ENCODE data around the gene SH3RF2.
"Not testable (repeated sequence)": the region's sequence is repeated elsewhere in the genome, so short reads cannot be mapped to it uniquely, and the experiment has no call there.

The SH3RF2 gene

DNA sequence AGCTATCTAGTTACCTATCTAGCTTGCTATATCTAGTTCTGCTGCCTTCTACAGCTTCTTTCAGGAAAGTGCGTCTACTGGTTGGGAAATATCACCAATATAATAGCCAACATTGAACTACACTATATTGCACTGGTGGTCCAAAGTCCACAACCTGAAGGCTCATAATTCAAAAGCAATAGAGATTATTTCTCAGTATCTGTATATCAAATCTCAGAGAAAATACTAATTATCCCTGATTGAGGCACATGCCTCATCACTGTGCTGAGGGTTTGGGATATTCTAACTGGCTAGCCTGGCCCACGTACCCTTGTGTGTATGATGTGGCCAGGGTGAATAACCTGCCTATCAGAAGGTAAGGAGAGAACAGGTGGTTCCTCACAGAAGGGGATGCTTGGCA, 53.8 kb downstream of the SH3RF2 start:
- Histone ChIP-seq H3K27me3 (ENCODE audit: control insufficient read depth, insufficient read depth, low read length) (no peaks in the 10 kb centered on the region), H3K9ac (ENCODE audit: low read depth, low read length) (no peak overlapping the region), H3K9me3 (ENCODE audit: control insufficient read depth, insufficient read depth, low read length) (no peaks in the 10 kb centered on the region; the same call in 1 of the 2 replicates), H3K4me3 (ENCODE audit: low read depth, low read length) (no peak overlapping the region), H3K4me1 (ENCODE audit: control insufficient read depth, insufficient read depth, low read length) (no peaks in the 10 kb centered on the region), H3K36me3 (ENCODE audit: control insufficient read depth, insufficient read depth, low read length) (no peaks in the 10 kb centered on the region), H3K27ac (ENCODE audit: low read depth, low read length) (no peak overlapping the region)

DNA sequence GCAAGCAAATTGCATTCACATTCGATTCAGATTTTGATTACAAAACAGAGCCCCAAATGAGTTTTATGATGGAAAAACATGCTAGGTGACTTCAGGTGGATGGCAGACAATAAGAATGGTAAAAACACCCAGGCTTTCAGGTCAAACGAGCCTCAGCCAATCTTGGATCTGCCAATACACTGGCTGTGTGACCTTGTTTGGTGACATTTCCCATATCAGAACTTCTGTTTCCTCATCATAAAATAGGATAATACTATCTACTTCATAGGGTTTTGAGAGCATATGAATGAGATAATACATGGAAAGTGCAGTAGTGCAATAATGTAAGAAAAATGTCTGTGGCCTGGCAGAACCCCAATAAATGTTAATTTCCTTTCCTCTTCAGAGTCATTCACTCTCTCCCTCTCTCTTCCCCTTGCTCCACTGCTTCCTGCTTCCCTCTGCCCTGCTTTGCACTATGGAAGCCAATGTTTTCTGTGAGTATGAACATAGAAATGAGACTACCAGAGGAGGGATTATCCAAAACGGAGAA, 54.7 kb downstream of the SH3RF2 start:
- Histone ChIP-seq H3K36me3 (ENCODE audit: control insufficient read depth, insufficient read depth, low read length) (no peaks in the 10 kb centered on the region), H3K4me3 (ENCODE audit: low read depth, low read length) (no peak overlapping the region), H3K27ac (ENCODE audit: low read depth, low read length) (no peak overlapping the region), H3K9ac (ENCODE audit: low read depth, low read length) (no peak overlapping the region), H3K4me1 (ENCODE audit: control insufficient read depth, insufficient read depth, low read length) (no peaks in the 10 kb centered on the region), H3K9me3 (ENCODE audit: control insufficient read depth, insufficient read depth, low read length) (no peaks in the 10 kb centered on the region; the same call in 1 of the 2 replicates), H3K27me3 (ENCODE audit: control insufficient read depth, insufficient read depth, low read length) (no peaks in the 10 kb centered on the region)

DNA sequence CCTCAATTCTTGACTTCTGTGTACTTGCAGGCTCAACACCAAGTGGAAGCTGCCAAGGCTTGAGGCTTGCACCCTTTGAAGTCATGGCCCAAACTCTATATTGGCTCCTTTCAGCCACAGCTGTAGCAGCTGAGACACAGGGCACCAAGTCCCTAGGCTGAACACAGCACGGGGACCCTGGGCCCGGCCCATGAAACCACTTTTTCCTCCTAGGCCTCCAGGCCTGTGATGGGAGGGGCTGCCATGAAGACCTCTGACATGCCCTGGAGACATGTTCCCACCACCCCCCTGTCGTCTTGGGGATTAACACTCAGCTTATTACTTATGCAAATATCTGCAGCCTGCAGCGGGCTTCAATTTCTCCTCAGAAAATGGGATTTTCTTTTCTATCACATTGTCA, 57.2 kb downstream of the SH3RF2 start:
- not testable (repeated sequence) for H3K9me3 ChIP-seq (ENCODE audit: control insufficient read depth, insufficient read depth, low read length); H3K27me3 ChIP-seq (ENCODE audit: control insufficient read depth, insufficient read depth, low read length); H3K27ac ChIP-seq (ENCODE audit: low read depth, low read length); H3K4me3 ChIP-seq (ENCODE audit: low read depth, low read length); H3K9ac ChIP-seq (ENCODE audit: low read depth, low read length); H3K4me1 ChIP-seq (ENCODE audit: control insufficient read depth, insufficient read depth, low read length); H3K36me3 ChIP-seq (ENCODE audit: control insufficient read depth, insufficient read depth, low read length)

DNA sequence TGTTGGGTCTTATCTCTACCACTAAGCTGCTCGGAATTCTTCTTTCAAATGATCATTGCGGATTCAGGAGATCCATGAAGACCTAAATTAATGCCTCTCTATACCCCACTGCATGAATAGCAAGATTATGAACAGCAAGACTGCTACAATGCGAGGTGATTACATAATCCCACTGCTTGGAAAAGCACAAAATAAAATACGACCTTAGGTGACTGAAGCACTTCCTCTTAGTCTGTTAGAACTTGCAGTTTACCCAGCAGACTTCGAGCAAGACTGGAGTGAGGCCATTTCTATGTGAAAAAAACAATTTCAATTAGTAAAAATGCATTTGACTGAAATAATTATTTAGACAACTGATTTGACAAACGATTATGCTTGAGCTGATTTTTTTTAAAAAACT, 59.8 kb downstream of the SH3RF2 start:
- H3K4me3 ChIP-seq (ENCODE audit: low read depth, low read length) = no peak overlapping the region
- H3K27ac ChIP-seq (ENCODE audit: low read depth, low read length) = no peak overlapping the region
- H3K9ac ChIP-seq (ENCODE audit: low read depth, low read length) = no peak overlapping the region
- H3K4me1 ChIP-seq (ENCODE audit: control insufficient read depth, insufficient read depth, low read length) = no peaks in the 10 kb centered on the region
- no peaks in the 10 kb centered on the region for H3K27me3 ChIP-seq (ENCODE audit: control insufficient read depth, insufficient read depth, low read length)
- no peaks in the 10 kb centered on the region; the same call in 1 of the 2 replicates for H3K9me3 ChIP-seq (ENCODE audit: control insufficient read depth, insufficient read depth, low read length)
- H3K36me3 ChIP-seq (ENCODE audit: control insufficient read depth, insufficient read depth, low read length) = no peaks in the 10 kb centered on the region

DNA sequence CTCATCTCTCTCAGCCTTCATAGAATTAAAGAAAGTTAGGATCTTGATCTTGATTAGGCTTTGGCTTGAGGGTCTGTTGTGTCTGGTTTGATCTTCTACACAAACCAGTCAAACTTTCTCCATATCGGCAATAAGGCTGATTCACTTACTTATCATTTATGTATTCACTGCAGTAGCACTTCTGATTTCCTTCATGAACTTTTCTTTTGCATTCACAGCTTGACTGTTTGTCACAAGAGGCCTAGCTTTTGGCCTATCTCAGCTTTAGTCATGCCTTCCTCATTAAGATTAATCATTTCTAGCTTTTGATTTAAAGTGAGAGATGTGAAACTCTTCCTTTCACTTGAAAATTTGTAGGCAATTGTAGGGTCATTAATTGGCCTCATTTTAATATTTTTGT, 62.8 kb downstream of the SH3RF2 start:
- no peak overlapping the region for H3K4me3 ChIP-seq (ENCODE audit: low read depth, low read length)
- H3K9ac ChIP-seq (ENCODE audit: low read depth, low read length) = no peak overlapping the region
- H3K4me1 ChIP-seq (ENCODE audit: control insufficient read depth, insufficient read depth, low read length) = no peaks in the 10 kb centered on the region
- no peak overlapping the region for H3K27ac ChIP-seq (ENCODE audit: low read depth, low read length)
- no peaks in the 10 kb centered on the region for H3K9me3 ChIP-seq (ENCODE audit: control insufficient read depth, insufficient read depth, low read length)
- no peaks in the 10 kb centered on the region for H3K36me3 ChIP-seq (ENCODE audit: control insufficient read depth, insufficient read depth, low read length)
- no peaks in the 10 kb centered on the region for H3K27me3 ChIP-seq (ENCODE audit: control insufficient read depth, insufficient read depth, low read length)

DNA sequence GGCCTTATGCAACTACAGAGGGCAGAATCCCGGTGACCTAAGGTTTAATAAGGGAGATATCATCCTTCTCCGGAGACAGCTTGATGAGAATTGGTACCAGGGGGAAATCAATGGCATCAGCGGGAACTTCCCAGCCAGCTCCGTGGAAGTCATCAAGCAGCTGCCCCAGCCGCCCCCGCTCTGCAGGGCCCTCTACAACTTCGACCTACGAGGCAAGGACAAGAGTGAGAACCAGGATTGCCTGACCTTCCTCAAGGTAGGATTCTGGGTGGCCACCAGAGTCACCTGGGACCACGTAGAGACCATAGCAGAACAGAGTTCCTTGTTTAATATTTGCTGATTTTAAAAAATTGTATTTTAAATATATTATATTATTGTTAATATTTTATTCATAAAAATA, 63.7 kb downstream of the SH3RF2 start:
- no peak overlapping the region for H3K9ac ChIP-seq (ENCODE audit: low read depth, low read length)
- H3K36me3 ChIP-seq (ENCODE audit: control insufficient read depth, insufficient read depth, low read length) = no peaks in the 10 kb centered on the region

DNA sequence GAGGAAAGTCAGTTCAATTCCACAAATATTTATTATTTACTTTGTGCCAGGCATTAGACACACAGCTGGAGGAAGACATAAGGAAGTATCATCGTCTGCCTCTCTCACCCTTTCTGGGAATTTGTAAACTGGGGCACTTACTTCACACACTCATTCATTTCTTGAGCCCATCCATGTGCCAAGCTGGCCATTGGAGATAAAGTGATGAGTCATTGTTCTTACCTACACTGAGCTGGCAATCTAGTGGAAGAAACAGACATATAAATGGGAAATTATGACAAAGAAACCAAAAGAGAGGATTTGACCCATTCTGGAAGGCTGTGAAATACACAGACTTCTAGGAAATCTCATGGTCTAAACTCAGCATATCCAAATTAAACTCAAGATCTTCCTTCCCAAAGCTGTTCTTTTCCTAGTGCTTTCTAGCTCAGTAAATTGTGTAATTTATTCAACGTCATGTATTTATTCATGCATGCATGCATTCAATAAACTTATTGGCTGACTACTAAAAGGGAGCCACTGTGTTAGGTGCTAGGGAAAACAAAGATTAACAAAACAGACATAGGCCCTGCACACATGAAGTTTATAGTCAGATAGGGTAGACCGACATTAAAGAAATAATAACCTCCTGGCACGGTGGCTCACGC, 65.3 kb downstream of the SH3RF2 start:
- no peaks in the 10 kb centered on the region for H3K36me3 ChIP-seq (ENCODE audit: control insufficient read depth, insufficient read depth, low read length)
- no peak overlapping the region for H3K4me3 ChIP-seq (ENCODE audit: low read depth, low read length)
- H3K9ac ChIP-seq (ENCODE audit: low read depth, low read length) = no peak overlapping the region
- no peaks in the 10 kb centered on the region for H3K27me3 ChIP-seq (ENCODE audit: control insufficient read depth, insufficient read depth, low read length)
- no peaks in the 10 kb centered on the region for H3K9me3 ChIP-seq (ENCODE audit: control insufficient read depth, insufficient read depth, low read length)
- no peaks in the 10 kb centered on the region for H3K4me1 ChIP-seq (ENCODE audit: control insufficient read depth, insufficient read depth, low read length)
- no peak overlapping the region for H3K27ac ChIP-seq (ENCODE audit: low read depth, low read length)

More for the DNA sequence above, 63.7 kb downstream of the SH3RF2 start:
- Histone ChIP-seq H3K4me1 (ENCODE audit: control insufficient read depth, insufficient read depth, low read length) (no peaks in the 10 kb centered on the region), H3K27ac (ENCODE audit: low read depth, low read length) (no peak overlapping the region), H3K4me3 (ENCODE audit: low read depth, low read length) (no peak overlapping the region), H3K9me3 (ENCODE audit: control insufficient read depth, insufficient read depth, low read length) (no peaks in the 10 kb centered on the region), H3K27me3 (ENCODE audit: control insufficient read depth, insufficient read depth, low read length) (no peaks in the 10 kb centered on the region)

DNA sequence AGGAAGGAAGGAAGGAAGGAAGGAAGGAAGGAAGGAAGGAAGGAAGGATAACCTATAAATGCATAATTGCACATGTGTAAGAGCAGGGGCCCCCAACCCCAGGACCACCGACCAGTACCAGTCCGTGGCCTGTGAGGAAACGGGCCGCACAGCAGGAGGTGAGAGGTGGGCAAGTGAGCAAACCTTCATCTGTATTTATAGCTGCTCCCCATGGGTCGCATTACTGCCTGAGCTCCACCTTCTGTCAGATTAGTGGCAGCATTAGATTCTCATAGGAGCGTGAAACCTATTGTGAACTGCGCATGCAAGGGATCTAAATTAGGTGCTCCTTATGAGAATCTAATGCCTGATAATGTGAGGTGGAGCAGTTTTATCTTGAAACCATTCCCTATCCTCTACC, 66.1 kb downstream of the SH3RF2 start:
- no peaks in the 10 kb centered on the region for H3K36me3 ChIP-seq (ENCODE audit: control insufficient read depth, insufficient read depth, low read length)
- H3K27me3 ChIP-seq (ENCODE audit: control insufficient read depth, insufficient read depth, low read length) = no peaks in the 10 kb centered on the region
- no peaks in the 10 kb centered on the region for H3K9me3 ChIP-seq (ENCODE audit: control insufficient read depth, insufficient read depth, low read length)
- H3K4me1 ChIP-seq (ENCODE audit: control insufficient read depth, insufficient read depth, low read length) = no peaks in the 10 kb centered on the region
- no peak overlapping the region for H3K4me3 ChIP-seq (ENCODE audit: low read depth, low read length)
- no peak overlapping the region for H3K27ac ChIP-seq (ENCODE audit: low read depth, low read length)
- H3K9ac ChIP-seq (ENCODE audit: low read depth, low read length) = no peak overlapping the region

DNA sequence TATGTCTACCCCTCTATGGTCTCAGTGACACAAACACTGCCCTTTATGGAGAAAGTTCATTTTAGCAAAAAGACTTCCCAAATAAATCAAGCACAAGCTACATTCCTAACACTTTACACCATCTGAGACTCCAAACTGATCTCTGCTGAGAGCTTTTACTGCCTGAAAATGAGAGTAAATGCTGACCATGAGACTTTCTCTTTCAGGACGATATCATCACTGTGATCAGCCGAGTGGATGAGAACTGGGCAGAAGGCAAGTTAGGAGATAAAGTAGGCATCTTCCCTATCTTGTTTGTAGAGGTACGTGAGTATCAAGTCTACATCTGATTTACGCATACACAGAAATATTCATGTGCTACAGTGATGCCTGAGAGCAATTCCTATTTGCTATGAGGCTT, 67.5 kb downstream of the SH3RF2 start:
- Histone ChIP-seq H3K27ac (ENCODE audit: low read depth, low read length) (no peak overlapping the region), H3K36me3 (ENCODE audit: control insufficient read depth, insufficient read depth, low read length) (no peaks in the 10 kb centered on the region), H3K4me1 (ENCODE audit: control insufficient read depth, insufficient read depth, low read length) (no peaks in the 10 kb centered on the region), H3K27me3 (ENCODE audit: control insufficient read depth, insufficient read depth, low read length) (no peaks in the 10 kb centered on the region), H3K9ac (ENCODE audit: low read depth, low read length) (no peak overlapping the region), H3K9me3 (ENCODE audit: control insufficient read depth, insufficient read depth, low read length) (no peaks in the 10 kb centered on the region), H3K4me3 (ENCODE audit: low read depth, low read length) (no peak overlapping the region)

DNA sequence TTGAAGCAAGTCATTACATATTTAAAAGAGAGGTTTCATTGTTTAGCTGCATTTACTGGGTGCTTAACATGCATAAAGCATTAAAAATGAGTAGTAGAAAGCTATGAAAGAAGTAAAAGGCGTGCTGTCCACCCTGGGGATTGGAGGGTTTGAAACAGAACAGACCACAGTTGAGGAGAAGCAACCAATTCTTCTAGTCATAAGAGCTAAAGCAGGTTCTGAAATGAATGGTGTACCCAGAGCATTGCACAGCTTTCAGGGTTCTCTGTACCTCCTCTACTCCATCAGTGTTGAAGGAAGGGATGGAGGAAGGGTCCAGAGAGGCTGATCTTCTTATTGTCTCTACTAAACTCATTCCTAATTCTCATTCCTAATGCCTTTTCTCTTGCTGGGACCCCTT, 68.9 kb downstream of the SH3RF2 start:
- Histone ChIP-seq H3K4me3 (ENCODE audit: low read depth, low read length) (no peak overlapping the region), H3K36me3 (ENCODE audit: control insufficient read depth, insufficient read depth, low read length) (no peaks in the 10 kb centered on the region), H3K9ac (ENCODE audit: low read depth, low read length) (no peak overlapping the region)

DNA sequence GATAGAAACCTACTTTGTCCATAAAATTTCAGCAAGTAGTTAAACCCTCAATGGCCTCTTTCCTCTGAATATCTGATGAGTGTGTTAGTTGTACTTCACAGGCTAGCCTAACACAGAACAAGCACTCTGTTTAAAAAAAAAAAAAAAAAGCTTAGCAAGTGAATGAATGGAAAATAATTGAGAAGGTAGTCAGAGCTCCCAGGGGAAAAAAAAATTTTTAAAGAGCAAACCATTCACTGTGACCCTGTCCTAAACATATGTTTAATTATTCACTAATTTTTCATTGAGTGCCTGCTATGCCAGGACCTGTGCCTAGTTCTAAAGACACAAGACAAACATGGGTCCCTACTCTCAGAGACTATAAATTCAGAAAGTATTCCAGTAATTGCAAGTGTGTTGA, 69.3 kb downstream of the SH3RF2 start:
- Histone ChIP-seq H3K9me3 (ENCODE audit: control insufficient read depth, insufficient read depth, low read length) (no peaks in the 10 kb centered on the region), H3K9ac (ENCODE audit: low read depth, low read length) (no peak overlapping the region)

More for the DNA sequence above, 68.9 kb downstream of the SH3RF2 start:
- Histone ChIP-seq H3K4me1 (ENCODE audit: control insufficient read depth, insufficient read depth, low read length) (no peaks in the 10 kb centered on the region), H3K9me3 (ENCODE audit: control insufficient read depth, insufficient read depth, low read length) (no peaks in the 10 kb centered on the region), H3K27me3 (ENCODE audit: control insufficient read depth, insufficient read depth, low read length) (no peaks in the 10 kb centered on the region), H3K27ac (ENCODE audit: low read depth, low read length) (no peak overlapping the region)

More for the DNA sequence above, 69.3 kb downstream of the SH3RF2 start:
- no peak overlapping the region for H3K4me3 ChIP-seq (ENCODE audit: low read depth, low read length)
- H3K27me3 ChIP-seq (ENCODE audit: control insufficient read depth, insufficient read depth, low read length) = no peaks in the 10 kb centered on the region
- no peaks in the 10 kb centered on the region for H3K36me3 ChIP-seq (ENCODE audit: control insufficient read depth, insufficient read depth, low read length)
- no peaks in the 10 kb centered on the region for H3K4me1 ChIP-seq (ENCODE audit: control insufficient read depth, insufficient read depth, low read length)
- no peak overlapping the region for H3K27ac ChIP-seq (ENCODE audit: low read depth, low read length)

All from HUES48 (cell line).